GM18909 (cell line): ENCODE data around the gene PLAAT3.
"Not testable (repeated sequence)": the region's sequence is repeated elsewhere in the genome, so short reads cannot be mapped to it uniquely, and the experiment has no call there.

Source experiments
- ATAC-seq: cut with Tn5 transposase; IDR thresholded peaks from one replicate; pipeline ENCODE4 v1.9.1; 2021; ENCODE audit warnings: mild to moderate bottlenecking; ENCODE audit not compliant: unreplicated experiment, poor library complexity

PLAAT3 gene

DNA sequence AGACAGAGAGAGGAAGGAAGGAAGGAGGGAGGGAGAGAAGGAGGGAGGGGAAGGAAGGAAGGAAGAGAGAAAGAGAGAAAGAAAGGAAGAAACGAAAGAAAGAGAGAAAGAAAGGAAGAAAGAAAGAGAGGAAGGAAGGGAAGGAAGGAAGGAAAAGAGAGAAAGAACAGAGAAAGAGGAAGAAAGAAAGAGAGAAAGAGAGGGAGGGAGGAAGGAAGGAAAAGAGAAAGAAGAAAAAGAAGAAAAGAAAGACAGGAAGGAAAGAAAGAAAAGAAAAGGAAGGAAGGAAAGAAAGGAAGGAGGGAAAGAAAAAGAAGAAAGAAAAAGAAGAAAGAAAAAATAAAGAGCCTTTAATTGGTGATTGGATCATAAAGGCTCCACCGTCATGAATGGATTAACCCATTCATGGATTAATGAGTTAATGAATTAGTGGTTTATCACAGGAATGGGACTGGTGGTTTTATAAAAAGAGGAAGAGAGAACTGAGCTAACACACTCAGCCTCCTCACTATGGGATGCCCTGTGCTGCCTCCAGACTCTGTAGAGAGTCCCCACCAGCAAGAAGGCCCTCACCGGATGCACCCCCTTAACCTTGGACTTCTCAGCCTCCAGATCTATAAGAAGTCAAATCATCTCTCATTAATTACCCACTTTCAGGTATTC, 42.1 kb downstream of the PLAAT3 start:
- no peak for ATAC-seq

- no peak for ATAC-seq
Observed at GRCh38 chr11:63569570-63569969, 44.7 kb downstream of the PLAAT3 start.

GRCh38 chr11:63567044-63567840, 47.0 kb downstream of the PLAAT3 start:
- peak; percentile 77 for ATAC-seq

DNA sequence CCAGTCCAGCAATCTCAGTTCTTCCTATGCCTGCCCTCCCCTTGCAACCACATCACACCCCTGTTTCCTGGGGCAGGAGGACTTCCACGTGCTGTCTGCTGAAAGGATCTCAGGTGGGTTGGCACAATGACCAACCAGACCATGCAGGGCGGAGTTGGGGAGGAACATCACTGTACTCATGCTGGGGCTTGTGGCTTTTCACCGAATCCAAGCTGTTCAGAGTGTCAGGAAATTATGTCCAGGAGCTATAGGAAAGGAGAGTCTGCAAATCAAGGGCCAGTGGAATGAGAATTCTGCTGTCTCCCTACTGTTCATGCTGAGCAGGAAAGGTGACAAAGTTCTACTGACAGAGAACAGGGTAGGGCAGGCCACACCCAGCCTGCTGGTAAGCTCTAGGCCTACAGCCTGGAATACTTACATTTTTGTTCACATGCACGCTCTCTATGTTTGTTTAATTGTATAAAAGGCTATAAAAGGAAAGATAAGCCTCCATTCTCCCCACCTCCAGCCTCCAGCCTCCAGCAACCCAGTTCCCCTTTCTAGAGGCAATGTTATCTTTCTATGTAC, 49.4 kb downstream of the PLAAT3 start:
- ATAC-seq = no peak

DNA sequence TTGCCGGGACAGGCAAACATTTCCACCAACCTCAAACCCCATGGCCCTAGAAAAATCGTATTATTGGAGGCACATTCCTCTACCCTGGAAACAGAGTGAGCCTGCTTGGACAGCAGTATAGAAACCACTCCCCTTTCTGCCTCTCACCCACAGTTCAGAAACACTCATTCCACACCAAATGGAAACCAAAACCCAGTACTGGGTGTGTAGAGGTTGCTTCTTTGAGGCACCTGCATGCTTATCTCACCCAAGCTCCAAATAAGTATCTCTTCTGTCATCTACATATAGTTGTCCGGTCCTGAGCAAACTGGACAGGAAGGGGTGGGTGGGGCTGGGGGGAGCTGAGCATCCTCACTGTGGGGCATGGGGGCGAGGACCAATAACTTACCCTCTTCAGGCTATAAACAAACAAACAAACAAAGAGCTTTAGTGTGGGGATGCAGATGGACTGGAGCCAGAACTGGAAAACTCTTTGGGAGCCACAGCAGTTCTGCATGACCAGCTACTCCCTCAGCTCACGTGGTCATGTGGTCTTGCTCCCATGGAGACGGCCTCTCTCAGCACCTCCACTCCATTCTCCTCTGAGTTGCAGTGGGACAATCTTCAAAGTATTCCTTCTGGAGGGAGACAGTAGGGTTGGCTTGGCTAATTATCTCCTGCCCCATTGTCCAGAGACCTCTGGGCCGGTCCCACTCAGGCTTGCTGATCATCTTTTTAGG, 50.0 kb downstream of the PLAAT3 start:
- peak; percentile 71 for ATAC-seq

GRCh38 chr11:63563201-63564055, 50.8 kb downstream of the PLAAT3 start, which contains the start of gene PLAAT2:
Gene PLAAT2, minus strand, starts transcription at chr11:63563379. Its CDS starts 55 bp downstream, at chr11:63563324.
- ATAC-seq = no peak

GRCh38 chr11:63560506-63561180, 53.6 kb downstream of the PLAAT3 start:
- ATAC-seq = no peak

DNA sequence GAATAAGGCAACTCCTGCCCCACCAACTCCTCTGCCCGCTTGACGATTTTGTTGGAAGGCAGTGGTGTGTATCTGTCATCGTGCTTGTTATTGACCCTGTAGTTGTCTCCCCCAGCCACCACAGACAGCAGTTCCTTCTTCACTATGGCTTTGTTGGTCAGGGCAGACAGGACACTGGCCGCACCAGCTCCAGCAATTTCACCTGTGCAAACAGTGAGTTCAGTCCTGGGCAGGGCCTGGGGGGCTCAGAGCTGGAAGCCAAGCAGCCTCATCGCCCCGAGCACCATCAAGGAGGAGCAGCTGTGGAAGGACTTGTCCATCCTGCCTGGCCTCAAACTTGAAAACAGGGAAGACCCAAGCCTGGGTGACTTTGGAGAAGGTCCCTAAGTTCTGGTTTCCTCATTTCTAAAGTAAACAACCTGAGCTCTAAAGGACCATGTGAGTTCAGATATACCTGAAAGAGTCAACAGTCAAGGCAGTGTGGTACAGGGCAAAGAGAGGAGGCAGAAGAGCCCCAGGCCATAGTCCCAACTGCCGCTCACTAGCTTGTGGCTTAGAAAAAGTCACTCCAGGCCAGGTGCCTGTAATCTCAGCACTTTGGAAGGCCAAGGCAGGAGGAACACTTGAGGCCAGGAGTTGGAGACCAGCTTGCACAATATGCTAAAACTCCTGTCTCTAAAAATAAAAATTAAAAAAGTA, 55.6 kb downstream of the PLAAT3 start:
- no peak for ATAC-seq

- no peak for ATAC-seq
Observed at GRCh38 chr11:63557570-63557969, 56.7 kb downstream of the PLAAT3 start.

DNA sequence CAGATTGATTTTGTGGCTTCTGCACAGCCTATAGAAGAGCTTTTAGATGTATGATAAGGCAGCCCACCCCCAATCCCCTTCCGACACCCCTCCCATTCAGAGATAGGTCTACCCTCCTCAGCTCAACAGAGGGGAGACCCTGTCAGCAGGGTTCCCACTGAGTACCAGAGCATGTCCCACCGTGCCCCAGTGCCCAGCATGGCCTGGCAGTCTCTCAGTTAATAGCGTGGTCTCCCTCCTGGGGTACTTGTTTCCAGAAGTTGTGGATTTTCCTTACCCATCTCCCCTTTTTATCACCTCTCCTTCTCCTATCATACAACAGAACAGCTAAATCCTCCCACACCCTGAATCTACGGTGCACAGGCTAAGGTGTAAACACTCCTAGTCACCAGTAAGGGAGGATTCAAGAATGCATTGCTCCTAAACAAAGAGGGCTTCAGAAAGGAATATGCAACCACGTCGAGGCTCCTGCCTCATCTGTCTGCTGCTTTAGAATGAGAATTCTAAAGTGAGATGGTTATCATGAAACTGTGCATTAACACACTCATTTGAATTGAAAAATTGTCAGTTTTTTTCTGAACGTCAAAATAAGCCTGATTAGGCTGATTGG, 57.7 kb downstream of the PLAAT3 start:
- no peak for ATAC-seq

- no peak for ATAC-seq
Observed at GRCh38 chr11:63554877-63555223, 59.4 kb downstream of the PLAAT3 start.

DNA sequence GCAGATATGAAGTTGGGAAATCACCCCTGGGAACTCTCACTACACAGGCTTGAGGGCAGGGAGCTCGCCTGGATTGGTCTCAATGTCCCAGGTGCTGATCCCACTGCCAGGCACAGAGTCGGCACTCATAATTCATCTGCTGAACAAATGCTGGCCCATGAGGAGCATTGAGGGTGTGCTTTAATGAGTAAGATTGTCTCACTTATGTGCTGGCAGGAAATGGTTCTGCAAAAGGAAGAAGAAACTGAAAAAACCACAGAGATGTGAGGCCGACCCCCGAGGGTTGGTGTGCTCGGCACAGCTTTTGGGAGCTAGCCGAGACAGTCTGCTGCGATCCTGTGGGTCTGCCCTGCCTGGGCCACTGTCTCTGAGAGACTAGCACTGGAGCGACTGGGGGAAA, 60.5 kb downstream of the PLAAT3 start:
- ATAC-seq = peak; percentile 85

- ATAC-seq = no peak
Observed at GRCh38 chr11:63552921-63553320, 61.3 kb downstream of the PLAAT3 start.

DNA sequence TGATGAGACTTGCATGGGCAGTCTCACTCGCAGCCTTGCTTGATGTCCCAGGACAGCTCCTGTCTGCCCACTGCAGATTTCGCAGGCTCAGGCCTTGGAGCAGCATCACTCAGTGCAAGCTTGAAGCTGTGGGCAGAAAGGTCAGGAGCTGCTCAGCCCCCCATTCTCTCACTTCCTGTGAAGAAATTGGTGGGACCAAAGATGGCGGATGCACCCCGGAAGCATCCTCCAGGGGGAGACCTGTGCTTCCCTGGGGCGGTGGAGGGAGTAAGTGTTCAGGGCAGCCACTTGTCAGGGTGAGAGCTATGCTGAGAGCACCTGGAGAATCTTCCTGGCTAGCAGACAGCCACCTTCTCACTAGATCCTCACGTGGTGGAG, 62.4 kb downstream of the PLAAT3 start:
- no peak for ATAC-seq

DNA sequence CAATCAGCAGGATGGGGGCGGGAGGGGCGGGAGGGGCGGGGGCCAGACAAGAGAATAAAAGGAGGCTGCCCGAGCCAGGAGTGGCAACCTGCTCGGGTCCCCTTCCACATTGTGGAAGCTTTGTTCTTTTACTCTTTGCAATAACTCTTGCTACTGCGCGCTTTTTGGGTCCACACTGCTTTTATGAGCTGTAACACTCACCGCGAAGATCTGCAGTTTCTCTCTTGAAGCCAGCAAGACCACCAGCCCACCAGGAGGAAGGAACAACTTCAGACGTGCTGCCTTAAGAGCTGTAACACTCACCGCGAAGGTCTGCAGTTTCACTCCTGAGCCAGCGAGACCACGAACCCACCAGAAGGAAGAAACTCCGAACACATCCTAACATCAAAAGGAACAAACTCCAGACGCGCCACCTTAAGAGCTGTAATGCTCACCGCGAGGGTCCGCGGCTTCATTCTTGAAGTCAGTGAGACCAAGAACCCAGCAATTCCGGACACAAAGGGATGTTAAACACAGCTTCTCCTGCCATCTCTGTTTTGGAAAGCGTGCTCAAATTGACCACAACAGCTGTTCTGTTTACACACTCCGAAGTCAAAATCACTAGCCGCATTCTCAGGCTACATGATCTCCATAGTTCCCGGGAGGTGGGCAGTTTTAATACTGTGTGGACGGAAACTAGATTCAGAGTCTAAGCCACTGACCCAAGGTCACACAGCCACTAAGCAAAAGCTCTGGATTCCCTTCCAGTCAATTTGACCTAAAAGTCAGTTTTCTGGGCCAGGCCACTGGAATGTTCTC, 62.9 kb downstream of the PLAAT3 start:
- ATAC-seq = no peak

- ATAC-seq = not testable (repeated sequence)
Observed at GRCh38 chr11:63550156-63550700, 64.0 kb downstream of the PLAAT3 start.

GRCh38 chr11:63549411-63549810, 64.8 kb downstream of the PLAAT3 start:
- ATAC-seq = no peak
